ENCODE results near the gene CFDP1.
A peak's percentile ranks its signal among the peaks of the same experiment; 100 is the strongest.

CFDP1 gene

GRCh38 chr16:75432828-75433731 lies at the start of gene CFDP1:
TSS of gene CFDP1 (minus strand) at chr16:75433503. CDS start at chr16:75433352, 151 bp downstream.
- peak; percentile 92 for DNase-seq (ENCODE audit: low read depth in 2 of 2)

- DNase-seq (ENCODE audit: low read depth in 2 of 2) = no peak
Measured at GRCh38 chr16:75482434-75483205, 49.3 kb upstream of the CFDP1 start.

- no peak for DNase-seq (ENCODE audit: low read depth in 2 of 2)
Measured at GRCh38 chr16:75481475-75481874, 48.2 kb upstream of the CFDP1 start.

- no peak for DNase-seq (ENCODE audit: low read depth in 2 of 2)
Measured at GRCh38 chr16:75479421-75479990, 46.2 kb upstream of the CFDP1 start.

- DNase-seq (ENCODE audit: low read depth in 2 of 2) = no peak
Measured at GRCh38 chr16:75478480-75479345, 45.4 kb upstream of the CFDP1 start.

- DNase-seq (ENCODE audit: low read depth in 2 of 2) = no peak
Measured at GRCh38 chr16:75477680-75478473, 44.6 kb upstream of the CFDP1 start.

- DNase-seq (ENCODE audit: low read depth in 2 of 2) = no peak
Measured at GRCh38 chr16:75476817-75477216, 43.5 kb upstream of the CFDP1 start.

GRCh38 chr16:75475420-75475847 lies 42.1 kb upstream of the CFDP1 start:
- no peak for DNase-seq (ENCODE audit: low read depth in 2 of 2)

- no peak for DNase-seq (ENCODE audit: low read depth in 2 of 2)
Measured at GRCh38 chr16:75472908-75473877, 39.9 kb upstream of the CFDP1 start.

- peak in 1 of 2 donors; percentile 31 for DNase-seq (ENCODE audit: low read depth in 2 of 2)
Measured at GRCh38 chr16:75471723-75472633, 38.7 kb upstream of the CFDP1 start.

GRCh38 chr16:75466760-75467159 lies 33.5 kb upstream of the CFDP1 start:
- DNase-seq (ENCODE audit: low read depth in 2 of 2) = no peak

- peak; percentile 98 to 99 for DNase-seq (ENCODE audit: low read depth in 2 of 2)
Measured at GRCh38 chr16:75464122-75464918, 31.0 kb upstream of the CFDP1 start, which contains the start of gene TMEM170A. TSS of gene TMEM170A (minus strand) at chr16:75464689. CDS start at chr16:75464600, 89 bp downstream.

GRCh38 chr16:75463389-75464121 lies 30.3 kb upstream of the CFDP1 start:
- DNase-seq (ENCODE audit: low read depth in 2 of 2) = peak; percentile 7 to 32

GRCh38 chr16:75462806-75463205 lies 29.5 kb upstream of the CFDP1 start:
- DNase-seq (ENCODE audit: low read depth in 2 of 2) = no peak

GRCh38 chr16:75461575-75461974 lies 28.3 kb upstream of the CFDP1 start:
- DNase-seq (ENCODE audit: low read depth in 2 of 2) = no peak

- DNase-seq (ENCODE audit: low read depth in 2 of 2) = no peak
Measured at GRCh38 chr16:75460446-75460845, 27.1 kb upstream of the CFDP1 start.

- no peak for DNase-seq (ENCODE audit: low read depth in 2 of 2)
Measured at GRCh38 chr16:75459691-75460090, 26.4 kb upstream of the CFDP1 start.

All from stimulated activated CD4-positive, alpha-beta T cell treated with anti-CD3 and anti-CD28 coated beads, Interleukin-1b, Interleukin-23, amount 100 ng/mL, for 4 hours (primary cell).